Panc1 (cell line): Measurements from ENCODE around the gene CRB2.

ENCODE experiments used
- CTCF ChIP-seq: fragments of 450-650 bp; IDR thresholded peaks from 2 replicates; pipeline ENCODE4 v1.5.1; 2017; ENCODE audit warnings: mild to moderate bottlenecking
- POLR2AphosphoS5 ChIP-seq: IDR thresholded peaks from 2 replicates; pipeline ENCODE4 v1.6.1; 2012; ENCODE audit warnings: mild to moderate bottlenecking, low read depth, low read length, moderate library complexity
- REST ChIP-seq, 2 experiments: IDR thresholded peaks; 2 replicates each; pipeline ENCODE4 v1.6.1; 2011 to 2012; ENCODE audit warnings: low read depth in 2 of 2, control low read depth in 1 of 2, low read length in 1 of 2, mild to moderate bottlenecking in 1 of 2, moderate library complexity in 1 of 2; ENCODE audit not compliant: insufficient read depth in 1 of 2

- TF ChIP-seq CTCF (no peak), POLR2AphosphoS5 (no peak), REST (IDR thresholded peaks at IDR 0.05; ENCODE audit: insufficient read depth in 1 of 2, low read depth in 2 of 2, low read length in 1 of 2) (no peak)
Measured at GRCh38 chr9:123423311-123423640, 67.3 kb downstream of the CRB2 start.
